H1 (cell line): ENCODE results near the gene ADCY3.

Source experiments
- CTCF ChIP-seq, 3 experiments: IDR thresholded peaks; 1 replicate in 2 of 3; 2 replicates in 1 of 3; pipeline versions ENCODE4 v1.5.1 to v1.6.1; 2011; ENCODE audit warnings: low read length in 3 of 3, mild to moderate bottlenecking in 3 of 3, inconsistent platforms in 2 of 3, low read depth in 1 of 3, moderate library complexity in 1 of 3; ENCODE audit not compliant: insufficient read depth in 1 of 3; ENCODE audit errors: control extremely low read depth in 1 of 3
- EGR1 ChIP-seq: IDR thresholded peaks from 2 replicates; pipeline ENCODE4 v1.6.1; 2011; ENCODE audit warnings: low read depth, low read length, borderline replicate concordance
- EP300 ChIP-seq, 2 experiments: IDR thresholded peaks; 1 replicate in 1 of 2; 2 replicates in 1 of 2; pipeline ENCODE4 v1.6.1; 2011 to 2012; ENCODE audit warnings: low read depth in 2 of 2, low read length in 2 of 2, mild to moderate bottlenecking in 2 of 2, borderline replicate concordance in 1 of 2, inconsistent platforms in 1 of 2, moderate library complexity in 1 of 2
- EZH2 ChIP-seq: fragments of 200-600 bp; sonication (generic); IDR thresholded peaks from 2 replicates; pipeline ENCODE4 v1.7.1; 2012; ENCODE audit warnings: low read depth, mild to moderate bottlenecking, moderate library complexity, low read length, inconsistent platforms; ENCODE audit not compliant: severe bottlenecking
- JUND ChIP-seq: IDR thresholded peaks from 2 replicates; pipeline ENCODE4 v1.6.1; 2011; ENCODE audit warnings: mild to moderate bottlenecking, improper control_type of control experiment, low read length
- MAFK ChIP-seq: IDR thresholded peaks from 2 replicates; pipeline ENCODE4 v1.6.1; 2012; ENCODE audit warnings: low read depth, mild to moderate bottlenecking, improper control_type of control experiment, low read length
- POLR2A ChIP-seq, 2 experiments: IDR thresholded peaks; 1 replicate in 1 of 2; 2 replicates in 1 of 2; pipeline ENCODE4 v1.6.1; 2011; ENCODE audit warnings: low read depth in 2 of 2, low read length in 2 of 2, mild to moderate bottlenecking in 2 of 2; ENCODE audit errors: control extremely low read depth in 1 of 2
- POLR2AphosphoS5 ChIP-seq: IDR thresholded peaks from 2 replicates; pipeline ENCODE4 v1.6.1; 2011; ENCODE audit warnings: low read depth, low read length
- RAD21 ChIP-seq, 2 experiments: IDR thresholded peaks in 1 of 2; conservative IDR thresholded peaks in 1 of 2; 2 replicates each; pipeline ENCODE4 v1.6.1; 2011; ENCODE audit warnings: low read depth in 2 of 2, low read length in 2 of 2, improper control_type of control experiment in 1 of 2, inconsistent platforms in 1 of 2, mild to moderate bottlenecking in 1 of 2, moderate library complexity in 1 of 2
- RNF2 ChIP-seq: fragments of 200-900, 300-1000 bp; sonication (generic); IDR thresholded peaks from 2 replicates; pipeline ENCODE4 v1.7.1; 2016; ENCODE audit warnings: borderline replicate concordance, low read depth, mild to moderate bottlenecking, antibody characterized with exemption, low read length; ENCODE audit not compliant: poor library complexity, severe bottlenecking; ENCODE audit errors: missing control alignments
- SIX5 ChIP-seq: IDR thresholded peaks from 2 replicates; pipeline ENCODE4 v1.6.1; 2011; ENCODE audit warnings: mild to moderate bottlenecking, low read depth, low read length
- SUZ12 ChIP-seq: fragments of 200-600 bp; sonication (generic); IDR thresholded peaks from 2 replicates; pipeline ENCODE4 v1.6.1; 2012; ENCODE audit warnings: mild to moderate bottlenecking, inconsistent platforms, low read length, moderate library complexity, mixed read lengths
- USF2 ChIP-seq: IDR thresholded peaks from 2 replicates; pipeline ENCODE4 v1.6.1; 2011; ENCODE audit warnings: low read length, improper control_type of control experiment

- TF ChIP-seq SIX5 (no peak), POLR2A (IDR thresholded peaks at IDR 0.05; ENCODE audit: control extremely low read depth in 1 of 2, low read depth in 2 of 2, low read length in 2 of 2) (no peak), EZH2 (no peak), RAD21 (IDR thresholded peaks at IDR 0.05 in 1 of 2, conservative IDR thresholded peaks at IDR 0.05 in 1 of 2; ENCODE audit: low read depth in 2 of 2, low read length in 2 of 2) (no peak), CTCF (IDR thresholded peaks at IDR 0.05; ENCODE audit: control extremely low read depth in 1 of 3, insufficient read depth in 1 of 3, low read depth in 1 of 3, low read length in 3 of 3) (no peak), RNF2 (no peak), JUND (no peak), MAFK (no peak), EGR1 (no peak), USF2 (no peak), POLR2AphosphoS5 (no peak), SUZ12 (no peak), EP300 (IDR thresholded peaks at IDR 0.05; ENCODE audit: borderline replicate concordance in 1 of 2, low read depth in 2 of 2, low read length in 2 of 2) (no peak)
These were observed 4.2 kb downstream of the ADCY3 start for GRCh38 chr2:24915796-24916195.
